Heart left ventricle (tissue), 13 donors: ENCODE results near the gene THSD4.

Experiments used
- CTCF ChIP-seq, 12 donors: fragments of 200-600 bp; sonication (generic) in 4 of 12; IDR thresholded peaks; one replicate each; pipeline versions ENCODE4 v1.5.0 to v1.8.0; 2018 to 2022; ENCODE audit warnings: antibody characterized with exemption in 12 of 12, mild to moderate bottlenecking in 5 of 12
- POLR2A ChIP-seq, 2 donors: fragments of 450-650 bp; IDR thresholded peaks; one replicate each; pipeline ENCODE4 v1.6.1; 2017; ENCODE audit warnings: antibody characterized with exemption in 2 of 2, mild to moderate bottlenecking in 2 of 2, moderate library complexity in 2 of 2
- donor health status: ischemic (EF 13 %, LVEDD 7.1; RV severe dilation, severe dysfunction).
- donor health status: DM: no; HTN: yes; CAD: no.
- donor health status: DM: no; HTN: no; CAD: no.
- donor health status: ischemic (EF 25% LVEDD 6.9; RV normal size, moderate dysfunction).
- donor health status: ischemic (EF 25% LVEDD 5.7; RV mildly dilated, moderate dysfunction).
- donor health status: ischemic (EF 35%, LVEDD 5.7; RV mildly dilated, moderate dysfunction).
- donor health status: nonischemic (EF 11% LVEDD 7.7; RV severe dilation, severe dysfunction).
- donor health status: DM: yes; HTN: yes; CAD: no.
- donor health status: PGD.
- donor health status: ischemic (EF 29% LVEDD 5.4; RV normal size, mild dysfunction).
- donor health status: nonischemic (EF 23%, LVEDD 6.1; RV moderate dilation, normal function).

GRCh38 chr15:71336671-71337070 is 221.4 kb downstream of the THSD4 start:
- TF ChIP-seq CTCF (IDR thresholded peaks at IDR 0.05) (no peak), POLR2A (IDR thresholded peaks at IDR 0.05) (no peak)
